HEK293T (cell line): ENCODE measurements around the gene COL20A1.
"Not testable (repeated sequence)": the region's sequence is repeated elsewhere in the genome, so short reads cannot be mapped to it uniquely, and the experiment has no call there.

Experiments used
- CTCF ChIA-PET: fragments of 350-600 bp; formaldehyde crosslinking; extraction: SDS; loops from one replicate; lab custom pipeline; 2021; ENCODE audit warnings: antibody characterized with exemption, inconsistent platforms; lab: Yijun Ruan, JAX
- POLR2A ChIA-PET: fragments of 350-600 bp; formaldehyde crosslinking; extraction: SDS; loops from one replicate; lab custom pipeline; 2020; ENCODE audit warnings: antibody characterized with exemption, inconsistent platforms; lab: Yijun Ruan, JAX
- DNase-seq: peaks from one replicate; pipeline ENCODE4 v3.0.0; 2012; ENCODE audit warnings: mixed read lengths; ENCODE audit errors: extremely low spot score
- ARNT ChIP-seq: fragments of 450-650 bp; IDR thresholded peaks from 2 replicates; pipeline ENCODE4 v1.6.1; 2017; ENCODE audit warnings: mild to moderate bottlenecking
- BHLHE40 ChIP-seq: fragments of 450-650 bp; IDR thresholded peaks from 2 replicates; pipeline ENCODE4 v1.6.1; 2016; ENCODE audit warnings: mild to moderate bottlenecking, moderate library complexity, borderline replicate concordance
- CTBP1 ChIP-seq: fragments of 450-650 bp; IDR thresholded peaks from 2 replicates; pipeline ENCODE4 v1.6.1; 2016; ENCODE audit warnings: borderline replicate concordance
- ELF4 ChIP-seq: fragments of 450-650 bp; IDR thresholded peaks from 2 replicates; pipeline ENCODE4 v1.6.1; 2017; ENCODE audit warnings: antibody characterized with exemption
- FOXA1 ChIP-seq: fragments of 450-650 bp; IDR thresholded peaks from 2 replicates; pipeline ENCODE4 v1.6.1; 2016; ENCODE audit warnings: mild to moderate bottlenecking
- FOXK2 ChIP-seq: fragments of 450-650 bp; IDR thresholded peaks from 2 replicates; pipeline ENCODE4 v1.6.1; 2016; ENCODE audit warnings: mild to moderate bottlenecking
- FOXM1 ChIP-seq: fragments of 450-650 bp; IDR thresholded peaks from 2 replicates; pipeline ENCODE4 v1.6.1; 2017; ENCODE audit warnings: mild to moderate bottlenecking, borderline replicate concordance
- HDGF ChIP-seq: fragments of 450-650 bp; IDR thresholded peaks from 2 replicates; pipeline ENCODE4 v1.6.1; 2017; ENCODE audit warnings: antibody characterized with exemption, borderline replicate concordance
- L3MBTL2 ChIP-seq: fragments of 450-650 bp; conservative IDR thresholded peaks from 2 replicates; pipeline ENCODE4 v1.6.1; 2016; ENCODE audit warnings: mild to moderate bottlenecking
- LEF1 ChIP-seq: fragments of 450-650 bp; IDR thresholded peaks from 2 replicates; pipeline ENCODE4 v1.6.1; 2017; ENCODE audit warnings: mild to moderate bottlenecking, borderline replicate concordance
- NFRKB ChIP-seq: fragments of 450-650 bp; IDR thresholded peaks from 2 replicates; pipeline ENCODE4 v1.6.1; 2016; ENCODE audit warnings: mild to moderate bottlenecking, moderate library complexity
- SP1 ChIP-seq: fragments of 450-650 bp; IDR thresholded peaks from 2 replicates; pipeline ENCODE4 v1.6.1; 2017
- SUZ12 ChIP-seq: fragments of 450-650 bp; IDR thresholded peaks from 2 replicates; pipeline ENCODE4 v1.6.1; 2016; ENCODE audit warnings: mild to moderate bottlenecking
- TARDBP ChIP-seq: fragments of 450-650 bp; IDR thresholded peaks from 2 replicates; pipeline ENCODE4 v1.6.1; 2016
- ZNF384 ChIP-seq: fragments of 450-650 bp; IDR thresholded peaks from 2 replicates; pipeline ENCODE4 v1.6.1; 2016
- TF ChIP-seq, protein P1 (sequence below): fragments of 450-650 bp; IDR thresholded peaks from 2 replicates; pipeline ENCODE4 v1.6.1; 2016

COL20A1 gene

DNA sequence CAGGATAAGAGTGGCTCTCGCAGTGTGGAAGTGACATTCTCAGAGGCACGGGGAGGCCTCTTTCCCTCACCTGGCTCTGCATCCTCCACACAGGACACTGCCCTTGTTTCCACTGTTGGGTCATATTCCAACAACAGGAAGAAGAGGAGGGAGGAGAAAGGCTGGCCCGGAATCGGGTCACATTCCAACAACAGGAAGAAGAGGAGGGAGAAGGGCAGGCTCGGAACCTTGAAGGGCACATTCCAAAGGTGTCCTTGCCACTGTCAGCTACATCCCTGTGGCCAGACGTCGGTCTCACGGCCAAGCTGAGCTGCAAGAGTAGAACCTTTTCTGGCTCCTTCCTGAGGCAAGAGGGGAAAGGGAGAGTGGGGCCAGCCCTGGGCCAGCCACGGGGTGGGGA is 42.7 kb downstream of the COL20A1 start:
- DNase-seq: no peak
- ChIA-PET CTCF (no interaction called here), POLR2A (no interaction called here)
- TF ChIP-seq SP1 (no peak), ELF4 (no peak), ARNT (no peak), FOXM1 (no peak), FOXK2 (no peak), NFRKB (no peak), LEF1 (no peak), SUZ12 (no peak), TARDBP (no peak), L3MBTL2 (no peak), ZNF384 (no peak), FOXA1 (no peak), BHLHE40 (no peak), HDGF (no peak), CTBP1 (no peak)
- TF ChIP-seq, protein P1, sequence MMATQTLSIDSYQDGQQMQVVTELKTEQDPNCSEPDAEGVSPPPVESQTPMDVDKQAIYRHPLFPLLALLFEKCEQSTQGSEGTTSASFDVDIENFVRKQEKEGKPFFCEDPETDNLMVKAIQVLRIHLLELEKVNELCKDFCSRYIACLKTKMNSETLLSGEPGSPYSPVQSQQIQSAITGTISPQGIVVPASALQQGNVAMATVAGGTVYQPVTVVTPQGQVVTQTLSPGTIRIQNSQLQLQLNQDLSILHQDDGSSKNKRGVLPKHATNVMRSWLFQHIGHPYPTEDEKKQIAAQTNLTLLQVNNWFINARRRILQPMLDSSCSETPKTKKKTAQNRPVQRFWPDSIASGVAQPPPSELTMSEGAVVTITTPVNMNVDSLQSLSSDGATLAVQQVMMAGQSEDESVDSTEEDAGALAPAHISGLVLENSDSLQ: no peak

DNA sequence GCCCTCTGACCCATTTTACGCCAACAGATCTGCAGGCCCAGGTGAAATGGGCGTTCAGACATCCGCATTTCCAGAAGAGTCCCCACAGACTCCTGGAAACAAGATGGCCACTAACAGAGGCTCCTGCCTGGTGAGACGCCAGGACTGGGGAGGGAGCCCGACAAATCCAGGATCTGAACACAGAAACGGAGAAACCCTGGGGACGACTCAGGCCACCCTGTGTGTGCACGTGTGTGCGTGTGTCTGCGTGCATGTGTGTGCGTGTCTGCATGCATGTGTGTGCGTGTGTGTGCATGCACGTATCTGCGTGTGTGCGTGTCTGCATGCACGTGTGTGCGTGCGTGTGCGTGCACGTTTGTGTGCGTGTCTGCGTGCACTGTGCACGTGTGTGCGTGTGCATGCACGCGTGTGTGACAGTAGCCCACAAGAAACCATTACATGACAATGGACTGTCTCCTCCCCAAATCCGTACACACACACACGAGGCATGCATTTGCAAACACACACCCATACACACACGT is 43.3 kb downstream of the COL20A1 start:
- CTCF ChIA-PET: no interaction called here
- TF ChIP-seq FOXA1 (no peak), ARNT (no peak), ZNF384 (no peak), FOXK2 (no peak), ELF4 (no peak), L3MBTL2 (no peak), LEF1 (no peak), SP1 (no peak), HDGF (no peak), BHLHE40 (no peak)
- TF ChIP-seq, protein P1: no peak
- DNase-seq: no peak
- POLR2A ChIA-PET: no interaction called here

DNA sequence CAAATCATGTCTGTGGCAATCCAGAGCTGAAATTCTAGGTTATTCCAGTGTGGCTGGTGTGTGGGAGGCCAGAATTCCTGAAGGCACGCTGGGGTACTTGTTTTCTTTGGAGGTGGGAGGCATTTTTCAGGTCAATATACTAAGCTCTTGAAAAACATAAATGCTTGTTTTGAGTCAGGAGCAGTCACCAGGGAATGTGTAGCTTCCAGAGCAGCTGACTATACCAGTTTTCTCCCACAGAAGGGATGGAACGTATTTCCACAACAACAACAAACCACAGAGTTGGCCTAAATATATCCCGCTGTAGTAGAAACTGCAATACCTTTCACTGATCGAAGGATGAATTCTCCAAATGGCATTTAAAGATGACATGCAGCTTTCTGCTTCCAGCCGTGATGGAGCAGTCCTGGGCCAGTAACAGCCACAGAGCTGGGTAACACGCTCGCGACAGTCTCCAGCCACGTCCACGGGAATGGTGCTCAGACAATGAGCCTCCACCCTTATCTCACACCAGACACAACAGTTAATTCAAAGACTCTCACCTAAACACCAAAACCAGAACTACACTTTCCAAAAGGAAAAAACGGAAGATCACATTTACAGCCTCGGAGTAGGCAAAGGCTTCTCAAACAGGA is 44.9 kb downstream of the COL20A1 start:
- POLR2A ChIA-PET: interaction anchor here (0.8 kb wide), 1 partner anchor 28 kb away, joined by 3 read pairs; no protein-coding TSS in a partner anchor
- CTCF ChIA-PET: no interaction called here
- DNase-seq: no peak
- TF ChIP-seq SUZ12 (no peak), HDGF (no peak), FOXK2 (no peak), ARNT (no peak), FOXM1 (no peak), L3MBTL2 (no peak)

DNA sequence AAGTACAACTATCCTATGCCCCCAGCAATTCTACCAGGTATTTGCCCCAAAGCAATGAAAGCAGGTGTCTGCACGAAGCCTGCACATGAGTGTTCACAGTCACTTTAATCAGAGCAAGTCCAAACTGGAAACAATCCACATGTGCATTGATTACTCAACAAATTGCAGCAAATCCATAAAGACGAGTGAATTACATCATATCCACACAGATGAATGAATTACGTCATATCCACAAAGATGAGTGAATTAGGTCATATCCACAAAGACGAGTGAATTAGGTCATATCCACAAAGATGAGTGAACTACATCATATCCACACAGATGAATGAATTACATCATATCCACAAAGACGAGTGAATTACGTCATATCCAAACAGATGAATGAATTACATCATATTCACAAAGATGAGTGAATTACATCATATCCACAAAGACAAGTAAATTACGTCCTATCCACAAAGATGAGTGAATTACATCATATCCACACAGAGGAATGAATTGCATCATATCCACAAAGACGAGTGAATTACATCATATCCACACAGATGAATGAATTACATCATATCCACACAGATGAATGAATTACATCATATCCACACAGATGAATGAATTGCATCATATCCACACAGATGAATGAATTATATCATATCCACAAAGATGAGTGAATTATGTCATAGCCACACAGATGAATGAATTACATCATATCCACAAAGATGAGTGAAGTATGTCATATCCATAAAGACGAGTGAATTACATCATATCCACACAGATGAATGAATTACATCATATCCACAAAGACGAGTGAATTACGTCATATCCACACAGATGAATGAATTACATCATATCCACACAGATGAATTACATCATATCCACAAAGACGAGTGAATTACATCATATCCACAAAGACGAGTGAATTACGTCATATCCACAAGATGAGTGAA is 46.4 kb downstream of the COL20A1 start:
- POLR2A ChIA-PET, DNase-seq, CTCF ChIA-PET: not testable (repeated sequence)

DNA sequence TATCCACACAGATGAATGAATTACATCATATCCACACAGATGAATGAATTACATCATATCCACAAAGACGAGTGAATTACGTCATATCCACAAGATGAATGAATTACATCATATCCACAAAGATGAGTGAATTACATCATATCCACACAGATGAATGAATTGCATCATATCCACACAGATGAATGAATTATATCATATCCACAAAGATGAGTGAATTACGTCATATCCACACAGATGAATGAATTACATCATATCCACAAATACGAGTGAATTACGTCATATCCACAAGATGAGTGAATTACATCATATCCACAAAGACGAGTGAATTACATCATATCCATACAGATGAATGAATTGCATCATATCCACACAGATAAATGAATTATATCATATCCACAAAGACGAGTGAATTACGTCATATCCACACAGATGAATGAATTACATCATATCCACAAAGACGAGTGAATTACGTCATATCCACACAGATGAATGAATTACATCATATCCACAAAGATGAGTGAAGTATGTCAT is 47.2 kb downstream of the COL20A1 start:
- TF ChIP-seq TARDBP: peak; percentile 64; the same call in 1 of the 2 replicates
- CTCF ChIA-PET, POLR2A ChIA-PET, DNase-seq: not testable (repeated sequence)

DNA sequence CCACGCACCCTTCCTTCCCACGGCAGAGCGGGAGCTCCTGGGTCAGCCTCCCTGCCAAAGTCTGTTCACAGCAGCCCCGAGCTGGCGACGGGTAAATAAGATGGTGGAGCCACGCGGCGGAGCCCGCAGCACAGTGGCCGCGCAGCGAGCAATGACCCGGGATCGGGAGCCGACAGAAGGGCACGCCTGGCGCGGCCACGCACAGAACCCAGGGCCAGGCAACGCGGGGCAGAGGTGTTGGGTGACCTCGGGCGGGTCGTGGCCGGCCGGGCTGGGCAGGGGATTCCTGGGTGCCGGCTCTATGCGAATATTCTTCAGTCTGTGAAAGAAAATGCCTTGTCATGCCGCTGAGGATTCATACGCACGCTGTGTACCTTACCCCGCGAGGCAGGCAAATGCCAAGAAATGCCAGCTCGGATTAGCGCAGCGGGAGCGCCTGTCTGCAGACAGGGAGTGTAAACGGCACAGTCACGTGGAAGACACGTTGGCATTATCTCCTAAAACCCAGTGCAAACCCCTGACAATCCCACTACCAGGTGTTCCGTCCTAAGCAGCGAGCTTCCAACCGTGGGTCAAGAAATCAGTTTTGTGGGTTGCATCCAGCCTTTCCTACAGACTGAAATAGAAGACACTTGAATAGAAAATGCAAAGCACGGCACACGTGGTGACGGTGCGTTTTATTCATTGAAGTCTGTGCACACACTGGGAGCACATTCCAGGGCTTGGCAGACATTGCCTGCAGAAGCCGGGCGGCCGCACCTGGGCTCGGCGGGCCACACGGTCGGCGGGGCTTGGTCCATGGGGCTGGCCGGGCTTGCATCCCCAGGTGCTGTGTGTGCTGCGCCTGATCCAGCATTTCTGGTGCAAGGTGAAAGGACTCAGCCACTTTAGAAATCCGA is 49.8 kb downstream of the COL20A1 start:
- DNase-seq: no peak
- ChIA-PET POLR2A (no interaction called here), CTCF (no interaction called here)
- TF ChIP-seq FOXM1: no peak
- no peak for TF ChIP-seq HDGF
- TF ChIP-seq ELF4: no peak
- TF ChIP-seq, protein P1: no peak
- TF ChIP-seq LEF1: no peak
- no peak for TF ChIP-seq NFRKB
- no peak for TF ChIP-seq ZNF384
- no peak for TF ChIP-seq BHLHE40
- TF ChIP-seq SUZ12: no peak
